Mesenteric fat pad (tissue), 1 donor: ENCODE results near the gene CD101. TPM values are rescaled to one million over a fixed set of nuclear protein-coding genes. Genes with fewer than 3 reads are reported as not detected.

Source experiments
- DNase-seq: peaks from one replicate; pipeline ENCODE4 v3.0.0-alpha.2; 2020; ENCODE audit warnings: low spot score
- total RNA-seq: library from RNA; stranded (reverse); fragmentation: NEBNext Ultra II Directional; extraction: Animal tissue kit (Norgen Biotek cat#: 25700); gene quantifications from one replicate; pipeline ENCODE4 v1.2.1, GENCODE V29; 2021
- donor health status: DM: yes; HTN: yes; CAD: no.

CD101 gene
- total RNA-seq, 1 donor from 2014 or later, result 1.5 TPM

DNA sequence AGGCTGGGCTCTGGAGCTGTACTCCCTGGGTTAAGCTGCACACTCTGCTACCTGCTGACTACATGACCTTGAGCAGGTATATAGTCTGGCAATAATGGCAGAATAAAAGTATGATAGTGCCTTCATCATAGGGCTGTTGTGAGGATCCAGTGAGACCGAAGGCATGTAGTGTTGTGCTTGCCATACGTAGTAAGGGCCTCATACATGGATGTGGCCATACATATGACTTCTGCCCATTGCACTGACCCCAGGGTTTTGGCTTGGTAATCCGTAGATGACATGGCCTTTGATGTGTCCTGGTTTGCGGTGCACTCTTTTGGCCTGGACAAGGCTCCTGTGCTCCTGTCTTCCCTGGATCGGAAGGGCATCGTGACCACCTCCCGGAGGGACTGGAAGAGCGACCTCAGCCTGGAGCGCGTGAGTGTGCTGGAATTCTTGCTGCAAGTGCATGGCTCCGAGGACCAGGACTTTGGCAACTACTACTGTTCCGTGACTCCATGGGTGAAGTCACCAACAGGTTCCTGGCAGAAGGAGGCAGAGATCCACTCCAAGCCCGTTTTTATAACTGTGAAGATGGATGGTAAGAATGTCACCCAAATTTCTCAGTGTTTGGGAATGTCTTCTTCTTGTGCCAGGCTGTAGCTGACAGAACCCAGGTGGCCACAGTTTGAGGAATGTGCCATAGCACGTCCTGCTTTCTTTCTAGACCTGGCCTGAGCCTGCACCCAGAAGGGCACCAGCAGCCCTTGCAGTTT, 17.0 kb upstream of the CD101 start:
- DNase-seq, result no peak

- DNase-seq, result no peak
Observed at GRCh38 chr1:116986421-116987255, 14.9 kb upstream of the CD101 start.

GRCh38 chr1:116987256-116987555, 14.4 kb upstream of the CD101 start:
- DNase-seq, result no peak

DNA sequence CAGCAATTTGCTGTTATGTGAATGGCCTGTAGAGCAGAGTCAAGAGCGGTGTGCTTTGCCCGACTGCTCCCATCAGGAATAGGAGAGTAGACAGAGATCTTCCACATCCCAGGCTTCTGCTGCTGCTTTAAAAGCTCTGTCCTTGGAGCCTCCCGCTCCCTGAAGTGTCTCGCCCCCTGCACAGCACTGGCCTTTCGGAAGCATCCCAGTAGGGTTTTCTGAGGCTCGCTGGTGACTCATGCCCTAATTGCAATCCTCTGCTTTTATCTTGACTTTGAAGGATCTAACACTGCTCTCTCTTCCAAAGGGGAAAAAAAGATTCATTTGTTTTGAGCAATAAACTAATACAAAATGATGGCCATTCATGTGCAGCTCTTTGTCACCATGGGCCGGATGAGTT, 13.3 kb upstream of the CD101 start:
- no peak for DNase-seq

DNA sequence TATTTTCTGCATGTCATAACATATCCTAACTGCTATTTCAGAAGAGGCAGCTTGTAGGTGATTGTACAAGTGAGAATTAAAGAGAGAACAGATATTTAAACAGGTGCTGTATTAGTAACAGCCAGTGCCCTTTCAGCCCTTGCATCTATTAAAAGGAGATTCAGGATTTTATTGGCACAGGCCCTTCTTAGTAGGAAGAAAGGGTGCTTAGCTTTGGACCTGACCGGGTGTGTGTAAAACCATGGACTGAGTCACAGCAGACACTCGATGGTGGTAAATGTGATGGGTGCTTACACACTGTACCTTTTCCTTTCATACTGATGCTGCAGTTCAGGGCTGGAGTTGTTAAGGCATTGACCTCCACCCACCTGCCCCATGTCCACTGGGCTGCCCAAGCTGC, 12.7 kb upstream of the CD101 start:
- DNase-seq, result no peak

- DNase-seq, result no peak
Observed at GRCh38 chr1:116989835-116990234, 11.7 kb upstream of the CD101 start.

- no peak for DNase-seq
Observed at GRCh38 chr1:116990612-116991151, 10.9 kb upstream of the CD101 start.

DNA sequence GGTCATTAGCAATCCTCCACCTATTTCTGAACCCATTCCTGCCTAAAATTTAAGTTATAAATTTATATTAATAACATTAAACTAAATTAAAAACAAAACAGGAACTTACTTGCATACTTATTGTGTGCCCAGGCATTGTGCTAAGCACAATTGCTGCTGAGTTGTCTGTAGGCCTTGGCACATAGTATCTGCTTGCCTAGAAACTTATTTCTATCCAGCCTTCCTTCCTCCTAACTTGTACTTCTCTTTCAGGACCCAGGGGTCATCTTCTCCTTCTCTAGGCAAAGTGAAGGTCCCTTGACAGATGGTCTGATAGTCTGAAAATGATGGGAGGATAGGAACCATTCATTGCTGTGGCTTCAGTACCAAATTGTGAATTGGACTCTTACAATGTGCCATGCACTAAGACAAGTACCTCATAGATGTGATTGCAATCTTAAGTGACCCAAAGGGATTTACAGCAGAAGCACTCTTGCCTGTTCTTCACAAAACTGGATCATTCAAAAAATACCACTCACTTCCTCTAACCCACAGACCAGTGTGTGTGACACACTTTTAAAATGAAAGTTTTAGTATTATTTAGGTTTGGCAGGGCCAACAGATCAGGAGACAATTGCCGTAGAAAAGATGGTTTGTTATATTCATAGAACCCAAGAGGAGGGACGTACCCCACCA, 10.3 kb upstream of the CD101 start:
- no peak for DNase-seq

DNA sequence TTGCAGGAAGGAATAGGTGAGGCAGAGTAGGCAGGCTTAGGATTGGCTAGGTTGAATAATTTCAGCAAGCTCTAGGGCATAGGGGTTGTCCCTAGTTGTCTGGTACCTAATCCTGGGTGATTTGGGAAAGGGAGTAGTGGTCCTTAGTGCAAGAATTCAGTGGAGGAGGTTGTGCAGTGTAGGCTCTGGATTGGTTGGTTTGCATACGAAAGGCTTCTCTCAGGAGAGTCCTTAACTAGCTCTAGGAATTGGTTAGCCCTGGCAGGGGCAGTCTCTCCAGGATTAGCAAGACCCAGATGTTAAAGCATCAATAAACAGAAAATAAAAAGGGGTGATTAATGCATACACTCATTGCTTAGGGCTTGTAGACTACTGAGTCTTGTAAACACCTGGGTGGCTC, 9.6 kb upstream of the CD101 start:
- no peak for DNase-seq

- DNase-seq, result no peak
Observed at GRCh38 chr1:116993286-116993685, 8.3 kb upstream of the CD101 start.

DNA sequence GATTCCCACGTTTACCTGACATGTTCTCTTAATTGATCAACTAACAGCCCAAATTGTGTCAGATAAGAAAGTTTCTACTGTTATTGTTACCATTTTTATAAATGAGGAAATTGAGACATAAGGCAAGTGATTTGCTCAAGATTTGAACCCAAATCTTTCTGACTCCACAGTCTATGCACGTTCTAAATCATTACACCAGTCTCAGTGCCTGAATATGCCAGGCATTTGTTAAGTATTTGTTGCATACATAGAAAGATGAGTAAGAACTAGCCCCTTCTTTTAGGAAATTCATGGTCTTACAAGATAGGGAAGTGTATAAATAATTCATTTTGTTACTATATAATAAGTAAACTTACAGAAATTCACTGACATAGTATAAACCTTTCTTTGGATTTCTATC, 7.1 kb upstream of the CD101 start:
- no peak for DNase-seq

- DNase-seq, result no peak
Observed at GRCh38 chr1:116997066-116997465, 4.5 kb upstream of the CD101 start.

- no peak for DNase-seq
Observed at GRCh38 chr1:116997636-116998035, 3.9 kb upstream of the CD101 start.

DNA sequence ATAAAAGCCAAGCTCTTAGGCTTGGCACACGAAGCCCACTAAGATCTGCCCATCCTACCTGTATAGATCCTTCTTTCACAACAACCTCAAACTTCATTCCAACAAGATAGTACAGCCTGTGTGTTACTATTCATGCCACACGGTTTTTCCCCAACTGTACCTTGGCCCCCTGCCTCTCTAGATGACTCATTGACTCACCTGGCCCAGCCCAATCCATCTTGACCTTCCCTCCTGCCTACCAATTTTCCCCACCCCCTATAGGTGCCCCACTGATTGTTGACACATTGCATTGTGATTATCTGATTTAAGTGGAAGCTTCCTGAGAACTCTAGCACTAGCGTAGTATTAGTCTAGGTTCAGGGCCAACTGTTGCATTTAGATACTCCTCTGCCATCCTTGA, 2.0 kb upstream of the CD101 start:
- DNase-seq, result no peak

DNA sequence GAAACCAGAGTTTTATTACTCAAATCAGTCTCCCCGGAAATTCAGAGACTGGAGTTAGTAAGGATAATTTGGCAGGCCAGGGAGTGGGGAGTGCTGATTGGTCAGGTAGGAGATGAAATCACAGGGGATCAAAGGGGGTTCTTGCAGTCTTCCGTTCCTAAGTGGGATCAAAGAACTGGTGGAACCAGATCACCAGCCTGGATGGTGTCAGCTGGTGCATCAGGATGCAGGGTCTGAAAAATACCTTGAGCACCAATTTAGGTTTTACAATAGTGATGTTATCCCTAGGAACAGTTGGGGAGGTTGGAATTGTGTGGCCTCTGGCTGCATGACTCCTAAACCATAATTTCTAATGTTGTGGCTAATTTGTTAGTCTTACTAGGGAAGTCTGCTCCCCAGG, 1.4 kb upstream of the CD101 start:
- no peak for DNase-seq

- DNase-seq, result no peak
Observed at GRCh38 chr1:117003223-117003875, 1.8 kb downstream of the CD101 start.

DNA sequence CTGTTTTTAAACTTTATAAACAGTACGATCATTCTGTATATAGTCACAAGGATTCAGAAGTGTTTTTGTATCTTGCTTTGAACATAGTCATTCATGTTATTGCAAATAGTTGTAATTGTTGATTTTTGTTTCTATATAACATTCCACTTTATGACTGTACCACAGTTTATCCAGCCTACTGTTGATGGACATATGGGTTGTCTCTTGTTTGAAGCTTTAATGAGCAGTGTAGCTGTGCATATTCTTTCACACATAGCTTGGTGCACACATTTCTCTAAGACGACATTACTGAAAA, 6.1 kb downstream of the CD101 start:
- no peak for DNase-seq

DNA sequence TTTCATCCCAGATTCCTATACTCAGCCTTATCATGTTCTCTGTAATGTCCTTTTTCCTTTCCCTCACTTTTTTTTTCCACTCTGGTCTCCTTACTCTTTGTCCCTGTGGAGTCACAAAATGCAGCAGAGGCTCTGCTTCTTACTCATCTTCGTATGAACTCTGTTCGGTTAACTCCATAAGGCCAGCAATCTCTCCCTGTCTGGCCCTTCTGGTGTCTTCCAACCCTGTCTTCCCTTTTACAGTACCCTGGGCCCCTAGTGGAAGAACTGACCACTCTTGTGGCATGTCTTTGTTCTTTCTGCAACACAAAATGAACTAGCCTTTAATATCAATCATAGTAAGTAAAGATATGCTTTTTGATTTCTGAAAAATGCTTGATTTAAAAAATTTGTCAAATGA, 7.1 kb downstream of the CD101 start:
- DNase-seq, result no peak

DNA sequence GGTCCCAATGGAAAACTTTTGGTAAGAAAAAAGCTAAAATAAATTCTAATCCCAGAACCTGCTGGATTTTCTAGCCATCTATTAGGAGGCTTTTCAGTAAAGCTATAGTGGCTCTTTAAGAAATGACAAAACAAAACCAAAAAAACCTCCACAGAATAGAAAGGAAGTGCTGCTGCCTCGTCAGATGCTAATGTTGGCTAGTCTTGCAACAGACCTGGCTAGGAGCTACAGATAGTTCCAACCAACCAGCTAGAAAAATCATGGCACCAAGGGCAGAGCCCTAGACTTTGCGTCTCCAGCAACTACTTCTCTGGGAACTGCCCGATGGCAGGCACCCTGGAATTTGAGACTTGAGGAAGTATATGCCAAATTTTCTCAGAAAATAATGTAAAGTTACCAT, 7.6 kb downstream of the CD101 start:
- DNase-seq, result no peak

- no peak for DNase-seq
Observed at GRCh38 chr1:117010310-117010969, 8.9 kb downstream of the CD101 start.

DNA sequence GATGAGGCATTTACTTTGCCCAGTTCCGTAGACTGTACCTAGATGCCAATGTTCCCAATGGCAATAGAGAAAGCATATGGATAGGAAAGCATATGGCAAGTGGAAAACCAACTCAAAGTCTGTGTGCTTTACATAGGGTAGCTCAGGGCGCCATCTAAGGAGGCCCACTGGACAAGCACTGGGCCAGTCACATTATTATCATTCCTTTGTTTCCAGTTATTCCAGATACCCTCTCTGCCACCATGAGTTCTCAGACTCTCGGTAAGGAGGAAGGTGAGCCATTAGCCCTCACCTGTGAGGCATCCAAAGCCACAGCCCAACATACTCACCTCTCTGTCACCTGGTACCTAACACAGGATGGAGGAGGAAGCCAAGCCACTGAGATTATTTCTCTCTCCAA, 9.8 kb downstream of the CD101 start:
- DNase-seq, result no peak
